BLaER1 treated with 17β-estradiol and CSF1 and Interleukin-3, amounts not matched to agents 10 nM and 100 nM (cell line): ENCODE measurements around the gene TRIM15.
"Not testable (repeated sequence)": the region's sequence is repeated elsewhere in the genome, so short reads cannot be mapped to it uniquely, and the experiment has no call there.

Experiments used
- H3K27ac ChIP-seq, 11 experiments: shearing (Covaris generic); formaldehyde crosslinking; 2 replicates each; pipeline ENCODE4 v1.8.1; 2022
- H3K27me3 ChIP-seq, 11 experiments: shearing (Covaris generic); formaldehyde crosslinking; 2 replicates each; pipeline ENCODE4 v1.8.1; 2022
- H3K36me3 ChIP-seq, 11 experiments: shearing (Covaris generic); formaldehyde crosslinking; 2 replicates each; pipeline ENCODE4 v1.8.1; 2022
- H3K4me1 ChIP-seq, 10 experiments: shearing (Covaris generic); formaldehyde crosslinking; 2 replicates each; pipeline ENCODE4 v1.8.1; 2022
- H3K4me2 ChIP-seq, 11 experiments: shearing (Covaris generic); formaldehyde crosslinking; 2 replicates each; pipeline ENCODE4 v1.8.1; 2022
- H3K4me3 ChIP-seq, 10 experiments: shearing (Covaris generic); formaldehyde crosslinking; 2 replicates each; pipeline ENCODE4 v1.8.1; 2022
- H3K9ac ChIP-seq, 11 experiments: shearing (Covaris generic); formaldehyde crosslinking; 2 replicates each; pipeline ENCODE4 v1.8.1; 2022
- H3K9me3 ChIP-seq, 11 experiments: shearing (Covaris generic); formaldehyde crosslinking; replicated peaks in 1 of 11; 2 replicates each; pipeline ENCODE4 v1.8.1; 2022
- H4K20me1 ChIP-seq, 11 experiments: shearing (Covaris generic); formaldehyde crosslinking; 2 replicates each; pipeline ENCODE4 v1.8.1; 2022
- Cebpa-rat ChIP-seq, 11 experiments: shearing (Covaris generic); IDR thresholded peaks; 2 replicates each; pipeline ENCODE4 v1.8.1; 2022

Gene TRIM15

GRCh38 chr6:30129265-30130178 lies 33.8 kb upstream of the TRIM15 start:
- Histone ChIP-seq H3K36me3 (no peaks in the 10 kb centered on the region), H3K9ac (no peak overlapping the region), H3K4me3 (no peak overlapping the region), H3K9me3 (no peaks in the 10 kb centered on the region), H3K27ac (no peak overlapping the region), H4K20me1 (0 out of 22 replicates have a peak, but pooled peaks cover 0 to 5% (median 0%) of the 10 kb centered on the region in 11 experiments), H3K4me1 (peaks cover 10 to 50% (median 30%) of the 10 kb centered on the region in 10 experiments; a peak in 18 of 20 replicates), H3K27me3 (peaks cover 21 to 43% (median 37%) of the 10 kb centered on the region in 11 experiments), H3K4me2 (peak overlapping the region in 6 of 11 experiments; percentile 17 to 68 (median 38); a peak in 10 of 22 replicates)
- TF ChIP-seq Cebpa-rat (IDR thresholded peaks at IDR 0.05) = no peak

- H3K27ac ChIP-seq = no peak overlapping the region
- H3K4me2 ChIP-seq = peak overlapping the region in 9 of 11 experiments; percentile 10 to 68 (median 47); a peak in 16 of 22 replicates
- H3K9ac ChIP-seq = no peak overlapping the region
- H4K20me1 ChIP-seq = 0 out of 22 replicates have a peak, but pooled peaks cover 0 to 5% (median 0%) of the 10 kb centered on the region in 11 experiments
- TF ChIP-seq Cebpa-rat (IDR thresholded peaks at IDR 0.05) = no peak
- H3K4me3 ChIP-seq = no peak overlapping the region
- peaks cover 10 to 50% (median 30%) of the 10 kb centered on the region in 10 experiments; a peak in 18 of 20 replicates for H3K4me1 ChIP-seq
- H3K27me3 ChIP-seq = peaks cover 21 to 43% (median 37%) of the 10 kb centered on the region in 11 experiments
- H3K9me3 ChIP-seq = no peaks in the 10 kb centered on the region
- no peaks in the 10 kb centered on the region for H3K36me3 ChIP-seq
Measured at GRCh38 chr6:30130179-30130679, 33.1 kb upstream of the TRIM15 start.

- no peak overlapping the region for H3K4me3 ChIP-seq
- H3K4me2 ChIP-seq = peak overlapping the region; percentile 10 to 68 (median 47)
- peaks cover 10 to 58% (median 36%) of the 10 kb centered on the region in 10 experiments; a peak in 18 of 20 replicates for H3K4me1 ChIP-seq
- no peak overlapping the region for H3K27ac ChIP-seq
- TF ChIP-seq Cebpa-rat (IDR thresholded peaks at IDR 0.05) = no peak
- peaks cover 21 to 43% (median 36%) of the 10 kb centered on the region in 11 experiments for H3K27me3 ChIP-seq
- H3K9ac ChIP-seq = no peak overlapping the region
- H4K20me1 ChIP-seq = 0 out of 22 replicates have a peak, but pooled peaks cover 0 to 5% (median 0%) of the 10 kb centered on the region in 11 experiments
- no peaks in the 10 kb centered on the region for H3K9me3 ChIP-seq
- H3K36me3 ChIP-seq = no peaks in the 10 kb centered on the region
Measured at GRCh38 chr6:30130887-30131862, 32.2 kb upstream of the TRIM15 start.

GRCh38 chr6:30131947-30132497 lies 31.3 kb upstream of the TRIM15 start:
- peak overlapping the region in 1 of 11 experiments; percentile 3; a peak in 2 of 22 replicates for H3K4me2 ChIP-seq
- H3K36me3 ChIP-seq = no peaks in the 10 kb centered on the region
- no peak overlapping the region for H3K27ac ChIP-seq
- H3K9me3 ChIP-seq = no peaks in the 10 kb centered on the region
- no peak overlapping the region for H3K9ac ChIP-seq
- peaks cover 19 to 37% (median 29%) of the 10 kb centered on the region in 11 experiments for H3K27me3 ChIP-seq
- H3K4me1 ChIP-seq = peaks cover 16 to 58% (median 43%) of the 10 kb centered on the region in 10 experiments; a peak in 19 of 20 replicates
- 0 out of 22 replicates have a peak, but pooled peaks cover 0 to 3% (median 0%) of the 10 kb centered on the region in 11 experiments for H4K20me1 ChIP-seq
- no peak overlapping the region for H3K4me3 ChIP-seq
- TF ChIP-seq Cebpa-rat (IDR thresholded peaks at IDR 0.05) = no peak

GRCh38 chr6:30135147-30135546 lies 28.2 kb upstream of the TRIM15 start:
- H3K27me3 ChIP-seq = peaks cover 0 to 6% (median 0%) of the 10 kb centered on the region in 11 experiments; a peak in 3 of 22 replicates
- H3K4me3 ChIP-seq = no peak overlapping the region
- H3K4me1 ChIP-seq = peaks cover 12 to 37% (median 26%) of the 10 kb centered on the region in 10 experiments; a peak in 19 of 20 replicates
- H3K4me2 ChIP-seq = peak overlapping the region in 3 of 11 experiments; percentile 64 to 73 (median 69); a peak in 1 of 22 replicates
- no peak for TF ChIP-seq Cebpa-rat (IDR thresholded peaks at IDR 0.05)
- no peak overlapping the region for H3K27ac ChIP-seq
- H3K9ac ChIP-seq = no peak overlapping the region
- H3K9me3 ChIP-seq = no peaks in the 10 kb centered on the region
- no peaks in the 10 kb centered on the region for H4K20me1 ChIP-seq
- H3K36me3 ChIP-seq = no peaks in the 10 kb centered on the region

GRCh38 chr6:30135757-30136156 lies 27.6 kb upstream of the TRIM15 start, which contains the start of gene TRIM40:
TRIM40 (plus strand) TSS chr6:30136140; CDS start chr6:30137037, 897 bp downstream.
- Histone ChIP-seq H3K9ac (peak within 1 kb of the TSS in 1 of 11 experiments; percentile 17; a peak in 1 of 22 replicates), H3K36me3 (no peaks in the 10 kb centered on the region), H3K27me3 (no peaks in the 10 kb centered on the region), H3K4me1 (peaks cover 9 to 30% (median 20%) of the 10 kb centered on the region in 10 experiments; a peak in 19 of 20 replicates), H4K20me1 (no peaks in the 10 kb centered on the region), H3K27ac (no peak within 1 kb of the TSS), H3K9me3 (no peaks in the 10 kb centered on the region), H3K4me3 (no peak within 1 kb of the TSS), H3K4me2 (peak within 1 kb of the TSS; percentile 25 to 84 (median 69); a peak in 20 of 22 replicates)
- no peak for TF ChIP-seq Cebpa-rat (IDR thresholded peaks at IDR 0.05)

- no peaks in the 10 kb centered on the region for H3K9me3 ChIP-seq
- no peaks in the 10 kb centered on the region for H3K27me3 ChIP-seq
- H3K9ac ChIP-seq = peak overlapping the region in 1 of 11 experiments; percentile 17; a peak in 1 of 22 replicates
- no peaks in the 10 kb centered on the region for H3K36me3 ChIP-seq
- peak overlapping the region; percentile 25 to 84 (median 69); a peak in 20 of 22 replicates for H3K4me2 ChIP-seq
- H4K20me1 ChIP-seq = no peaks in the 10 kb centered on the region
- H3K4me1 ChIP-seq = peaks cover 8 to 22% (median 18%) of the 10 kb centered on the region in 10 experiments; a peak in 19 of 20 replicates
- no peak for TF ChIP-seq Cebpa-rat (IDR thresholded peaks at IDR 0.05)
- H3K27ac ChIP-seq = no peak overlapping the region
- H3K4me3 ChIP-seq = no peak overlapping the region
Measured at GRCh38 chr6:30136570-30137286, 26.6 kb upstream of the TRIM15 start.

GRCh38 chr6:30140240-30140639 lies 23.1 kb upstream of the TRIM15 start:
- H3K4me3 ChIP-seq = not testable (repeated sequence)

More at GRCh38 chr6:30140240-30140639, 23.1 kb upstream of the TRIM15 start:
- H3K4me2 ChIP-seq, H3K27me3 ChIP-seq, H4K20me1 ChIP-seq, H3K36me3 ChIP-seq, H3K9me3 ChIP-seq, H3K9ac ChIP-seq, H3K27ac ChIP-seq: not testable (repeated sequence)
- H3K4me1 ChIP-seq = peaks cover 8 to 21% (median 18%) of the 10 kb centered on the region in 10 experiments; a peak in 19 of 20 replicates
